EH (cell line): ENCODE results near the gene ABCB1.
A peak's percentile ranks its signal among the peaks of the same experiment; 100 is the strongest.
"Not testable (repeated sequence)": the region's sequence is repeated elsewhere in the genome, so short reads cannot be mapped to it uniquely, and the experiment has no call there.

Source experiments
- DNase-seq: peaks from one replicate; pipeline ENCODE4 v3.0.0-alpha.2; 2015; ENCODE audit warnings: low read depth

Gene ABCB1

GRCh38 chr7:87575521-87575920, 25.2 kb downstream of the ABCB1 start:
- DNase-seq = peak; percentile 8

GRCh38 chr7:87574630-87575029, 26.1 kb downstream of the ABCB1 start:
- DNase-seq = peak; percentile 65

DNA sequence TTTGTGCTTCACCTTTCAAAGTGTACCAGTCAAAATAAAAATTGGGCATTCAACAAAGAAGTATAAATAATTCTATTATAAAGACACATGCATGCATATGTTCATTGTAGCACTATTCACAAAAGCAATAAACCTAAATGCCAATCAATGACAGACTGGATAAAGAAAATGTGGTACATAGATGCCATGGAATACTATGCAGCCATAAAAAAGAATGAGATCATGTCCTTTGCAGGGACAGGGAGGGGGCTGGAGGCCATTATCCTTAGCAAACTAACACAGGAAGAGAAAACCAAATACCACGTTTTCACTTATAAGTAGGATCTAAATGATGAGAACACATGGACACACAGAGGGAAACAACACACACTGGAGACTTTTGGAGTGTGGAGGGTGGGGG, 28.2 kb downstream of the ABCB1 start:
- not testable (repeated sequence) for DNase-seq

GRCh38 chr7:87570178-87570577, 30.5 kb downstream of the ABCB1 start:
- DNase-seq = peak; percentile 84

DNA sequence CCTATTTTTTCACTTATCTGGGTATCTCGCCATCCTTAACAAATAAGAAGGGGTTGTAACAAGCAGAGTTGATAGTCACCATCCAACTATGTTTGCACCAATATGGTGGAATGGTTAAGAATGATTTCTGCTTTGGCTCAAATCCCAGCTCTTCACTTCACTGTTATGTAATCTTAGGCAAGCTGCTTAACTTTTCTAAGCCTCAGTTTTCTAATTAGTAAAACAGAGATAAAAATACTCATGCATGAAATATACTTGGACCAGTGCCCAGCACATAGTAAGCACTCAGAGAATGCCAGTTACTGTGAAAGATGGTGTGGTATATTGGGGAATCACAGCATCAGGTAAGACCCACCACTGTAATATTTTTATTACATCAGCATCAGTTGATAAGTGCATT, 33.6 kb downstream of the ABCB1 start:
- peak; percentile 32 for DNase-seq

GRCh38 chr7:87566311-87566900, 34.3 kb downstream of the ABCB1 start:
- DNase-seq = no peak

GRCh38 chr7:87565877-87566276, 34.8 kb downstream of the ABCB1 start:
- DNase-seq = no peak

- peak; percentile 5 for DNase-seq
Observed at GRCh38 chr7:87564296-87564963, 36.3 kb downstream of the ABCB1 start.

DNA sequence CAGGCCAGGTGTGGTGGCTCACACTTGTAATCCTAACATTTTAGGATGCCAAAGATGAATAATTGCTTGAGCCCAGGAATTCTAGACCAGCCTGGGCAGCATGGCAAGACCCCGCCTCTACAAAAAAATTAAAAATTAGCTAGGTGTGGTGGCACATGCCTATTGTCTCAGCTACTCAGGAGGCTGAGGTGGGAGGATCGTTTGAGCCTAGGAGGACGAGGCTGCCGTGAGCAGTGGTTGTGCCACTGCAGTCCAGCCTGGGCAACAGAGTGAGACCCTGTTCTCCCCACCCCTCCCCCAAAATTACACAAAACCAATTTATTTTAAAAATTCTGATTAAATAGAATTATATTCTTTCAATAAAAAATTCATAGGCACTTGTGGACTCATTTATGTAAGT, 39.0 kb downstream of the ABCB1 start:
- no peak for DNase-seq

- DNase-seq = no peak
Observed at GRCh38 chr7:87561102-87561501, 39.6 kb downstream of the ABCB1 start.

GRCh38 chr7:87552351-87552900, 48.3 kb downstream of the ABCB1 start:
- DNase-seq = no peak

DNA sequence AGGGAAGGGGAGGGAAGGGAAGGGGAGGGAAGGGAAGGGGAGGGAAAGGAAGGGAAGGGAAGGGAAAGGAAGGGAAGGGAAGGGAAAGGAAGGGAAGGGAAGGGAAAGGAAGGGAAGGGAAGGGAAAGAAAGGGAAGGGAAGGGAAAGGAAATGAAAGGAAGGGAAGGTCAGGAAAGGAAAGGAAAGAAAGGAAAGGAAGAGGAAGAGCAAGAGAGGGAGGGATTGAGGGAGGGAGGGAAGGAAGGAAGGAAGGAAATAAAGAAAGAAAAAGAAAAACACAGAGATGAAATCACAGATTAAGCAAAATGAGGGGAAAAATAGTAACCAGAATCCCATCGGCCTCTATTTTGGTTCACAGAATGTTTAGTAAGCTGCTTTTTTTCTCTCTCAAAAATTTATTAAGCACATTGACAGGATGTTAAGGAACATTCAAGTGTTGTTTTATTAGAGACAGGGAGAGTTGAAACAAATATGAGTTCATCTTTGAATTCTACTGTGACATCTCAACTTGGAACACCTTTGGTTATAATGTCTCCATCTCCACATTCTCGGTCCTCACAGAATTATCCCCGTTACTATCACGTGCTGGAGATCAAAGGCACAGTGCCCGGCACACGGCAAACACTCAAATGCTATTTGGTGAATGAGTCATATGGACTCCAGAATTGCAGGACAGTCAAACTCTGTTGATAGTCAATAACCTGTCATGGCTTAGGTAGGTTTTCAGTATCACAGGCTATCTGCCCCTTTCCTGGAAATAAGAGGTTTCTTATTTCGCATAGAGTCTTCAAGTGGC, 52.4 kb downstream of the ABCB1 start:
- DNase-seq = no peak

GRCh38 chr7:87545760-87546159, 54.9 kb downstream of the ABCB1 start:
- no peak for DNase-seq

DNA sequence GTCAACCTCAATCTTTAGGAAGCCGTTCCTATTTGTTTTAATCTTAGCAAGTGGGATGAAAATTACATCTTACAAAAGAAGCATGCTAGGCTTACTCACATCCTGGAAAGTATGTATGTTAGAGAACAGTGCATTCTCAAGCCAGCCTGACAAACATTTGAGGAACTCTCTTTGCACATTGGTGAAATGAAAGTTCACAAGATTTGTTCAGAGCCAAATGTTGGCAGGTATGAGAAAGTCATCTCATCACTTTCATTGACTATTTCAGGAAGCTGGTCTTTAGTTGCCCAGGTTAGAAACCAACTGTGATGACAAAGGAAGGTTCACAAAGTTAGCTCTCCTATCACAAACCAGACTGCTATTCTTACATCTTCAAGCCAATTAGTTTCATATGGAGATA, 57.1 kb downstream of the ABCB1 start:
- no peak for DNase-seq

- DNase-seq = no peak
Observed at GRCh38 chr7:87541648-87542047, 59.0 kb downstream of the ABCB1 start.

- no peak for DNase-seq
Observed at GRCh38 chr7:87538052-87538451, 62.6 kb downstream of the ABCB1 start.

GRCh38 chr7:87534072-87534471, 66.6 kb downstream of the ABCB1 start:
- no peak for DNase-seq

DNA sequence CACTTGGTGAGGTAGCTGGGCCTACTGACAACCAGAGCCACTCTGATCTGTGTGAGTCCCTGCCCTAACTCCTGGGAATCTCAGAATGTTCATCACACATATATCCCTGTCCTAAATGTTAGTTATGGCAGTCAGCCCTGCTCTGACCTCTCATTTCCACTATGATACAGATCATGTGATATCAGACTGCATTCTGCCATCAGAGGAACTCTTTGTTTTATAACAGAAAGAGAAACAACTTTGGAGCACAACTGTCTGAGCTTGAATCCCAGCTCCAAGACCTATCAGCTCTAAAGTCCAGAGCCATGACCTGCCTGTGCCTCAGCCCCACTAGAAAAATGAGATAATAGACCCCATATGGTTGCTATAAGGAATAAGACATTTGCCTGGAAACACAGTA, 70.6 kb downstream of the ABCB1 start:
- no peak for DNase-seq

- no peak for DNase-seq
Observed at GRCh38 chr7:87528730-87529129, 72.0 kb downstream of the ABCB1 start.

GRCh38 chr7:87518735-87519134, 81.9 kb downstream of the ABCB1 start:
- no peak for DNase-seq

DNA sequence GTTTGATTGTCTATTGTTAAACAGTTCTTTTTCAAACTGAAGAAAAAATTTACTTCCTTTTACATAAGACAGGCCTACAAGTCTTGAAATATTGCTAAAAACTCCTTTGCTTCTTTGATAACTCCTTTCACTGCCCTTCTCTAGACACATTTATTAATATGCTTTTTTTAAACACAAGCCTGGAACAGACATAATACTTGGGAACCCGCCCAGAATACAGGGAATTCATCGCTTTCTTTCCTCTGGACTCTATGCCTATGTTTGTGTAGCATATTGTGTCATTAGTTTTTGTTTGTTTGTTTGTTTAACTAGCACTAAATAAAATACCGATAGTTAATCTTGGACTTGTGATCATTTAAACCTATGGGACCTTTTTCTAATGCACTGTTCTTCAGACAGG, 82.8 kb downstream of the ABCB1 start:
- DNase-seq = no peak

DNA sequence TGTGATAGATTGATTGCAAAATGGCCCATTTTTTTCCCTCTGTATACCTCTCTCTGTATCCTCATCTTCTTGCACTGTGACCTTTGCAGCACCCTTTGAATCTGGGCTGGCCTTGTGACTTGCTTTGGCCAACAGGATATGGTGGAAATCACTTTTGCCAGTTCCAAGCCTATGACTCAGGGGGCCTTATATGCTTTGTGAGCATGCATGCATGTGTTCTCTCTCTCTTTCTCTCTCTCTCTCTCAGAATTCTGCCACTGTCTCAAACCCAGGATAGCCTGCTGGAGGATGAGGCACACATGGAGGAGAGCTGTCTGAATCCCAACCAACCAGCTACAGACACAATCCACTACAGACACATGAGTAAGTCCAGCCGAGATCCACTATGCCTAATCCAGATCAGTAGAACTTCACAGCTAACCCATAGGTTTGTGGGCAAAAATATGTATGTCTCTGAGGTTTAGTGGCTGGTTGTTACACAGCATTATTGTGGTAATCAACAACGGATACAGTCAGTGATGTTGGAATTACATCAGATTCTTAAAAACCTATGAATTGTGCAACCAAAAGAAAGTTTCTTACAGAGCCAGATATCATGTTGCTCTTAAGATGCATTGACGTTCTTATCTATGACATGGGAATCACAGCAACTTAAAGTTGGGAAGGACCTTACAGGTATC, 83.4 kb downstream of the ABCB1 start:
- peak; percentile 20 for DNase-seq
